Panc1 (cell line): ENCODE data around the gene CACNA1C. TPM values are rescaled to one million over a fixed set of nuclear protein-coding genes. Genes with fewer than 3 reads are reported as not detected.

Source experiments
- ATAC-seq: fragments of 200-7000 bp; cut with Tn5 transposase; 2 replicates; pipeline ENCODE4 v1.9.1; 2020; ENCODE audit warnings: mild to moderate bottlenecking, moderate library complexity
- BruUV-seq: library from RNA; stranded (reverse); fragments of 400-500 nt; replicated peaks from 2 replicates; lab custom pipeline; 2021; lab: Mats Ljungman, UMichigan
- CTCF ChIA-PET: fragments of 300-600 bp; sonication (Branson Sonifier 250); formaldehyde crosslinking; loops from one replicate; lab custom pipeline; 2022; ENCODE audit warnings: antibody characterized with exemption; lab: Charles Lee
- POLR2A ChIA-PET: fragments of 300-600 bp; sonication (Branson Sonifier 250); formaldehyde crosslinking; loops from one replicate; lab custom pipeline; 2022; ENCODE audit warnings: antibody characterized with exemption; lab: Charles Lee
- DNase-seq: peaks from one replicate; pipeline ENCODE4 v3.0.0-alpha.2; 2010; ENCODE audit warnings: low read depth, low spot score
- H3K27ac ChIP-seq: 2 replicates; pipeline ENCODE4 v1.5.1; 2011; ENCODE audit warnings: mild to moderate bottlenecking, low read length, inconsistent platforms
- H3K27me3 ChIP-seq: fragments of 200-500 bp; sonication (Bioruptor generic); 2 replicates; pipeline ENCODE4 v1.6.0; 2014; ENCODE audit warnings: low read length, inconsistent platforms; ENCODE audit not compliant: control insufficient read depth, insufficient read depth
- H3K36me3 ChIP-seq: fragments of 200-500 bp; sonication (Bioruptor generic); 2 replicates; pipeline ENCODE4 v1.5.1; 2014; ENCODE audit warnings: inconsistent platforms, mild to moderate bottlenecking, low read length, moderate library complexity; ENCODE audit not compliant: control insufficient read depth, insufficient read depth
- H3K4me1 ChIP-seq: 2 replicates; pipeline ENCODE4 v1.5.1; 2011; ENCODE audit warnings: inconsistent platforms, mild to moderate bottlenecking, low read length, moderate library complexity; ENCODE audit not compliant: control insufficient read depth, insufficient read depth
- H3K4me3 ChIP-seq, 2 experiments: 2 replicates each; pipeline ENCODE4 v1.5.1; 2011 to 2012; ENCODE audit warnings: low read depth in 2 of 2, low read length in 2 of 2, mild to moderate bottlenecking in 2 of 2, inconsistent platforms in 1 of 2, moderate library complexity in 1 of 2
- H3K9me3 ChIP-seq: fragments of 200-500 bp; sonication (Bioruptor generic); 2 replicates; pipeline ENCODE4 v1.5.1; 2014; ENCODE audit warnings: low read depth, mild to moderate bottlenecking, inconsistent platforms, low read length, moderate library complexity; ENCODE audit not compliant: control insufficient read depth, insufficient read depth
- CTCF ChIP-seq: fragments of 450-650 bp; IDR thresholded peaks from 2 replicates; pipeline ENCODE4 v1.5.1; 2017; ENCODE audit warnings: mild to moderate bottlenecking
- POLR2AphosphoS5 ChIP-seq: IDR thresholded peaks from 2 replicates; pipeline ENCODE4 v1.6.1; 2012; ENCODE audit warnings: mild to moderate bottlenecking, low read depth, low read length, moderate library complexity
- SIN3A ChIP-seq: IDR thresholded peaks from 2 replicates; pipeline ENCODE4 v1.6.1; 2012; ENCODE audit warnings: low read depth, mild to moderate bottlenecking, low read length, moderate library complexity, borderline replicate concordance; ENCODE audit not compliant: insufficient read depth
- TCF7L2 ChIP-seq: IDR thresholded peaks from 2 replicates; pipeline ENCODE4 v1.6.1; 2011; ENCODE audit warnings: mild to moderate bottlenecking, low read depth, low read length, inconsistent platforms
- in situ Hi-C: cut with HindIII; loops from 2 replicates; pipeline ENCODE4 v1.10.0; 2016; ENCODE audit warnings: low sequenced_read_pairs, low pct_unique_long_range_greater_than_20kb
- intact Hi-C: fragments of 100-400 bp; cut with micrococcal nuclease; formaldehyde crosslinking; loops from one replicate; pipeline ENCODE4 v1.10.0; 2022; ENCODE audit not compliant: unreplicated experiment
- total RNA-seq: library from RNA; stranded (reverse); gene quantifications from one replicate; pipeline ENCODE4 v1.2.1, GENCODE V29; 2021; ENCODE audit not compliant: unreplicated experiment
- TF ChIP-seq, protein P1 (sequence below), 2 experiments: IDR thresholded peaks; 2 replicates each; pipeline ENCODE4 v1.6.1; 2011 to 2012; ENCODE audit warnings: low read depth in 2 of 2, control low read depth in 1 of 2, low read length in 1 of 2, mild to moderate bottlenecking in 1 of 2, moderate library complexity in 1 of 2; ENCODE audit not compliant: insufficient read depth in 1 of 2

Gene CACNA1C
- total RNA-seq, 1 experiment from 2014 or later: 0.03 TPM

DNA sequence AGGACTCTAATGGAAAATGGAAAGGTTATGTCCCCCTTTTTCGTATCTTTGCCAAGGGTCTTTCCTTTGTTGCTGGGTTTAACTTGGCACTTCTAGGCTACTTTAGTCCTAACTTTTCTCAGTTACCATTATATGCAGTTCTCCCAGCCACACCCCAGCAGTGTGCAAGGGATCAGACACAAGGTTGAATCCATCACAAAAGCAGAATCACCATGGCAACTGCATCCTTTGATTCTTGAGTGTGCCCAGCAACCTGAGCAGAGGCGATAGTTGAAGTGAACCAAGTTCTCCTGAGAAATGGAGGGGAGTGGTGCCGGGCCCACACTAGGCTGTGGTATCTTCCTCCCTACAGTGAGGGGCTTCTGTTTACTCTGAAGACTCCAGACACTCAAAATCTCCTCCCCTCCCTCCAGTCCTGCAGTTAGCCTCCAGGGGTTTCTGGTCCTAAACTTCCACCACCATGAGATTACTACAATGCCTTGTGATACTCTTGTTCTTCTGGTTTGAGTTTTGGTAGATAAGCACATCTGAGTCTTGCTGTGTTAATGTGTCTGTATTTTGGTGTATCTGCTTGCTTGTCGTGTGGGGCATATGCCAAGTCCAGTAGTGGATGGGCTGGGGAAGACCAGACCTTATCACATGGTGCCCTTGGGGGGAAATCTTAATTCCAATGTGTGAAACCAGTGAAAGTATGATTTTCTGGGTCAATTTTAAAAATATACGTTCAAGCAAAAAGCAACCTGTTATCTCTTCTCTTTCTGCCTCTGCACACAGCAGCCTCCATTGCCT lies 183.9 kb downstream of the CACNA1C start:
- in situ Hi-C loops: no loop called here
- BruUV-seq: no TSS peak
- Histone ChIP-seq H3K27me3 (no peaks in the 10 kb centered on the region), H3K9me3 (no peaks in the 10 kb centered on the region), H3K4me3 (no peak overlapping the region), H3K27ac (no peak overlapping the region), H3K4me1 (no peaks in the 10 kb centered on the region), H3K36me3 (no peaks in the 10 kb centered on the region)
- DNase-seq (no peak), ATAC-seq (no peak)
- intact Hi-C loops: no loop called here
- CTCF ChIA-PET: no interaction called here
- POLR2A ChIA-PET: no interaction called here
- no peak for TF ChIP-seq TCF7L2
- TF ChIP-seq POLR2AphosphoS5: no peak
- no peak for TF ChIP-seq SIN3A
- TF ChIP-seq, protein P1, sequence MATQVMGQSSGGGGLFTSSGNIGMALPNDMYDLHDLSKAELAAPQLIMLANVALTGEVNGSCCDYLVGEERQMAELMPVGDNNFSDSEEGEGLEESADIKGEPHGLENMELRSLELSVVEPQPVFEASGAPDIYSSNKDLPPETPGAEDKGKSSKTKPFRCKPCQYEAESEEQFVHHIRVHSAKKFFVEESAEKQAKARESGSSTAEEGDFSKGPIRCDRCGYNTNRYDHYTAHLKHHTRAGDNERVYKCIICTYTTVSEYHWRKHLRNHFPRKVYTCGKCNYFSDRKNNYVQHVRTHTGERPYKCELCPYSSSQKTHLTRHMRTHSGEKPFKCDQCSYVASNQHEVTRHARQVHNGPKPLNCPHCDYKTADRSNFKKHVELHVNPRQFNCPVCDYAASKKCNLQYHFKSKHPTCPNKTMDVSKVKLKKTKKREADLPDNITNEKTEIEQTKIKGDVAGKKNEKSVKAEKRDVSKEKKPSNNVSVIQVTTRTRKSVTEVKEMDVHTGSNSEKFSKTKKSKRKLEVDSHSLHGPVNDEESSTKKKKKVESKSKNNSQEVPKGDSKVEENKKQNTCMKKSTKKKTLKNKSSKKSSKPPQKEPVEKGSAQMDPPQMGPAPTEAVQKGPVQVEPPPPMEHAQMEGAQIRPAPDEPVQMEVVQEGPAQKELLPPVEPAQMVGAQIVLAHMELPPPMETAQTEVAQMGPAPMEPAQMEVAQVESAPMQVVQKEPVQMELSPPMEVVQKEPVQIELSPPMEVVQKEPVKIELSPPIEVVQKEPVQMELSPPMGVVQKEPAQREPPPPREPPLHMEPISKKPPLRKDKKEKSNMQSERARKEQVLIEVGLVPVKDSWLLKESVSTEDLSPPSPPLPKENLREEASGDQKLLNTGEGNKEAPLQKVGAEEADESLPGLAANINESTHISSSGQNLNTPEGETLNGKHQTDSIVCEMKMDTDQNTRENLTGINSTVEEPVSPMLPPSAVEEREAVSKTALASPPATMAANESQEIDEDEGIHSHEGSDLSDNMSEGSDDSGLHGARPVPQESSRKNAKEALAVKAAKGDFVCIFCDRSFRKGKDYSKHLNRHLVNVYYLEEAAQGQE (IDR thresholded peaks at IDR 0.05; ENCODE audit: insufficient read depth in 1 of 2, low read depth in 2 of 2, low read length in 1 of 2): no peak
- TF ChIP-seq CTCF: no peak

DNA sequence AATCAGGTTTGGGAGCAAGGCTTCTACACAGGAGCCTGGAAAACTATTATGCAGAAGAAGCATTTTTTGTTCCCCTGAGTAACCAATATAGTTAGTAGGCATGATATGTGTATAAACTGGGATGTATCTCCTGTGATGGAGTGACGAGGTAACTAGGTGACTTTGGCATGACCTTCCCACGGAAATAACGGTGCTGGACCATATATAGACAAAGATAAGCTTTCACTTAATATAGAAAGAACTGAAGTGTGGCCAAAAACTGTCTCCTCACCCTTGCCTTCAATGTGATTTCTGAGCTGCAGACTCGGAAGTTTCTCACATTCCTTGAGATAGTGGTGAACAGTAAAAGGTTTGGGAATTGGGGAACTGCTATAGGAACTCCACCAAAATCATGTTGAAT lies 185.3 kb downstream of the CACNA1C start:
- BruUV-seq: no TSS peak
- intact Hi-C loops (no loop called here), in situ Hi-C loops (no loop called here)
- no peak for ATAC-seq
- H3K9me3 ChIP-seq: no peaks in the 10 kb centered on the region
- H3K4me1 ChIP-seq: no peaks in the 10 kb centered on the region
- H3K36me3 ChIP-seq: no peaks in the 10 kb centered on the region
- no peak for TF ChIP-seq CTCF
- TF ChIP-seq, protein P1 (IDR thresholded peaks at IDR 0.05; ENCODE audit: insufficient read depth in 1 of 2, low read depth in 2 of 2, low read length in 1 of 2): no peak
- no peak for TF ChIP-seq TCF7L2
- no peak for TF ChIP-seq POLR2AphosphoS5
- TF ChIP-seq SIN3A: no peak
- H3K27me3 ChIP-seq: no peaks in the 10 kb centered on the region
- no peak for DNase-seq
- no peak overlapping the region for H3K27ac ChIP-seq
- no peak overlapping the region for H3K4me3 ChIP-seq
- ChIA-PET POLR2A (no interaction called here), CTCF (no interaction called here)
